ENCODE results near the gene PCMT1. TPM values are rescaled to one million over a fixed set of nuclear protein-coding genes. Genes with fewer than 3 reads are reported as not detected.

Gene PCMT1
- total RNA-seq, 1 experiment from 2014 or later, result 90.7 TPM

DNA sequence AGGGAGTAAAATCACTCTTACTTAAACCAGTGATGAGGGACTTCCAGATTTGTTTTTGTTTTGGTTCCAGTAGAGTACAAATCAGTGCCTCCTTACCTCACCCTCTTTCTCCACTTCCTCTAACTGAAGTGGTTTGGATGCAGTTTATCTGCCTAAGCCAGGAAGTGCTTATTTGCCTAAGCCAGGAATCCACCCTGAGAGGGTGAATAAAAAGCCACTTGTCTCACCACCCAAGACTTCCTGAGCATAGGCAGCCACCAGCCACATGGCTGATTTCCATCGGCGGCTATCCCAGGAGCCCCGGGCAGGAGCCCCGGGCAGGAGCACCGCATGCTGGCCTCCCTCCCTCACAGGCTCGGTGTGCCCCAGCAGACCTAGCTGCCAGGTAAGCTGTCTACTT is 102.6 kb downstream of the PCMT1 start (continued):
- TF ChIP-seq CTCF (IDR thresholded peaks at IDR 0.05) (no peak), NFYB (CRISPR knock-in tag; conservative IDR thresholded peaks at IDR 0.05; ENCODE audit: low read depth) (no peak)

- no peak overlapping the region for H3K27ac Mint-ChIP-seq
- peaks cover 31% of the 10 kb centered on the region for H3K4me1 Mint-ChIP-seq
- no peaks in the 10 kb centered on the region for H3K36me3 Mint-ChIP-seq
- CTCF ChIA-PET, result interaction anchor here (0.9 kb wide), 1 partner anchor 12 kb away, joined by 4 read pairs; no protein-coding TSS in a partner anchor
- POLR2A ChIA-PET, result no interaction called here
- ATAC-seq (no peak), DNase-seq (ENCODE audit: low spot score) (no peak)
- H3K27me3 Mint-ChIP-seq (ENCODE audit: low read depth), result no peaks in the 10 kb centered on the region
- H3K4me3 Mint-ChIP-seq, result no peak overlapping the region
- no peaks in the 10 kb centered on the region for H3K9me3 Mint-ChIP-seq
- TF ChIP-seq NR1H2 (CRISPR knock-in tag; IDR thresholded peaks at IDR 0.05) (no peak), ERG (CRISPR knock-in tag; IDR thresholded peaks at IDR 0.05) (no peak), STAT6 (CRISPR knock-in tag; conservative IDR thresholded peaks at IDR 0.05; ENCODE audit: low read depth) (no peak), MLX (CRISPR knock-in tag; IDR thresholded peaks at IDR 0.05) (no peak), ZNF416 (CRISPR knock-in tag; IDR thresholded peaks at IDR 0.05) (no peak), CREM (CRISPR knock-in tag; IDR thresholded peaks at IDR 0.05) (no peak), NFYB (CRISPR knock-in tag; conservative IDR thresholded peaks at IDR 0.05; ENCODE audit: low read depth) (no peak), RELA (CRISPR knock-in tag; IDR thresholded peaks at IDR 0.05; ENCODE audit: borderline replicate concordance) (no peak), ZBTB21 (CRISPR knock-in tag; IDR thresholded peaks at IDR 0.05; ENCODE audit: borderline replicate concordance) (no peak), PREB (CRISPR knock-in tag; IDR thresholded peaks at IDR 0.05; ENCODE audit: borderline replicate concordance) (no peak), GABPB1 (CRISPR knock-in tag; IDR thresholded peaks at IDR 0.05) (no peak), TCF7 (CRISPR knock-in tag; IDR thresholded peaks at IDR 0.05; ENCODE audit: low read depth) (no peak), ATF1 (CRISPR knock-in tag; IDR thresholded peaks at IDR 0.05) (no peak), ATF2 (CRISPR knock-in tag; IDR thresholded peaks at IDR 0.05; ENCODE audit: borderline replicate concordance, low read depth) (no peak), TEAD4 (CRISPR knock-in tag; IDR thresholded peaks at IDR 0.05) (no peak)
- TF ChIP-seq, protein P1, sequence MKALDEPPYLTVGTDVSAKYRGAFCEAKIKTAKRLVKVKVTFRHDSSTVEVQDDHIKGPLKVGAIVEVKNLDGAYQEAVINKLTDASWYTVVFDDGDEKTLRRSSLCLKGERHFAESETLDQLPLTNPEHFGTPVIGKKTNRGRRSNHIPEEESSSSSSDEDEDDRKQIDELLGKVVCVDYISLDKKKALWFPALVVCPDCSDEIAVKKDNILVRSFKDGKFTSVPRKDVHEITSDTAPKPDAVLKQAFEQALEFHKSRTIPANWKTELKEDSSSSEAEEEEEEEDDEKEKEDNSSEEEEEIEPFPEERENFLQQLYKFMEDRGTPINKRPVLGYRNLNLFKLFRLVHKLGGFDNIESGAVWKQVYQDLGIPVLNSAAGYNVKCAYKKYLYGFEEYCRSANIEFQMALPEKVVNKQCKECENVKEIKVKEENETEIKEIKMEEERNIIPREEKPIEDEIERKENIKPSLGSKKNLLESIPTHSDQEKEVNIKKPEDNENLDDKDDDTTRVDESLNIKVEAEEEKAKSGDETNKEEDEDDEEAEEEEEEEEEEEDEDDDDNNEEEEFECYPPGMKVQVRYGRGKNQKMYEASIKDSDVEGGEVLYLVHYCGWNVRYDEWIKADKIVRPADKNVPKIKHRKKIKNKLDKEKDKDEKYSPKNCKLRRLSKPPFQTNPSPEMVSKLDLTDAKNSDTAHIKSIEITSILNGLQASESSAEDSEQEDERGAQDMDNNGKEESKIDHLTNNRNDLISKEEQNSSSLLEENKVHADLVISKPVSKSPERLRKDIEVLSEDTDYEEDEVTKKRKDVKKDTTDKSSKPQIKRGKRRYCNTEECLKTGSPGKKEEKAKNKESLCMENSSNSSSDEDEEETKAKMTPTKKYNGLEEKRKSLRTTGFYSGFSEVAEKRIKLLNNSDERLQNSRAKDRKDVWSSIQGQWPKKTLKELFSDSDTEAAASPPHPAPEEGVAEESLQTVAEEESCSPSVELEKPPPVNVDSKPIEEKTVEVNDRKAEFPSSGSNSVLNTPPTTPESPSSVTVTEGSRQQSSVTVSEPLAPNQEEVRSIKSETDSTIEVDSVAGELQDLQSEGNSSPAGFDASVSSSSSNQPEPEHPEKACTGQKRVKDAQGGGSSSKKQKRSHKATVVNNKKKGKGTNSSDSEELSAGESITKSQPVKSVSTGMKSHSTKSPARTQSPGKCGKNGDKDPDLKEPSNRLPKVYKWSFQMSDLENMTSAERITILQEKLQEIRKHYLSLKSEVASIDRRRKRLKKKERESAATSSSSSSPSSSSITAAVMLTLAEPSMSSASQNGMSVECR (CRISPR knock-in tag; IDR thresholded peaks at IDR 0.05; ENCODE audit: borderline replicate concordance), result no peak
- TF ChIP-seq, protein P2, sequence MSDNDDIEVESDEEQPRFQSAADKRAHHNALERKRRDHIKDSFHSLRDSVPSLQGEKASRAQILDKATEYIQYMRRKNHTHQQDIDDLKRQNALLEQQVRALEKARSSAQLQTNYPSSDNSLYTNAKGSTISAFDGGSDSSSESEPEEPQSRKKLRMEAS (CRISPR knock-in tag; IDR thresholded peaks at IDR 0.05), result no peak
- TF ChIP-seq, protein P3, sequence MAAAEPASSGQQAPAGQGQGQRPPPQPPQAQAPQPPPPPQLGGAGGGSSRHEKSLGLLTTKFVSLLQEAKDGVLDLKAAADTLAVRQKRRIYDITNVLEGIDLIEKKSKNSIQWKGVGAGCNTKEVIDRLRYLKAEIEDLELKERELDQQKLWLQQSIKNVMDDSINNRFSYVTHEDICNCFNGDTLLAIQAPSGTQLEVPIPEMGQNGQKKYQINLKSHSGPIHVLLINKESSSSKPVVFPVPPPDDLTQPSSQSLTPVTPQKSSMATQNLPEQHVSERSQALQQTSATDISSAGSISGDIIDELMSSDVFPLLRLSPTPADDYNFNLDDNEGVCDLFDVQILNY (CRISPR knock-in tag; IDR thresholded peaks at IDR 0.05), result no peak
- TF ChIP-seq, protein P4, sequence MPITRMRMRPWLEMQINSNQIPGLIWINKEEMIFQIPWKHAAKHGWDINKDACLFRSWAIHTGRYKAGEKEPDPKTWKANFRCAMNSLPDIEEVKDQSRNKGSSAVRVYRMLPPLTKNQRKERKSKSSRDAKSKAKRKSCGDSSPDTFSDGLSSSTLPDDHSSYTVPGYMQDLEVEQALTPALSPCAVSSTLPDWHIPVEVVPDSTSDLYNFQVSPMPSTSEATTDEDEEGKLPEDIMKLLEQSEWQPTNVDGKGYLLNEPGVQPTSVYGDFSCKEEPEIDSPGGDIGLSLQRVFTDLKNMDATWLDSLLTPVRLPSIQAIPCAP (CRISPR knock-in tag; IDR thresholded peaks at IDR 0.05), result no peak
These were observed 103.3 kb downstream of the PCMT1 start for GRCh38 chr6:149852881-149853280.

Data from WTC11 (cell line).